DND-41 (cell line): Measurements from ENCODE around the gene FRMD3.

ENCODE experiments used
- ATAC-seq: fragments of 200-7000 bp; cut with Tn5 transposase; 3 replicates; pipeline ENCODE4 v1.9.1; 2021; ENCODE audit warnings: low read depth; ENCODE audit not compliant: insufficient read depth
- DNase-seq: peaks from one replicate; pipeline ENCODE4 v3.0.0-alpha.2; 2020
- H2AFZ ChIP-seq: 2 replicates; pipeline ENCODE4 v1.6.0; 2012; ENCODE audit warnings: low read depth, low read length
- H3K27ac ChIP-seq: 2 replicates; pipeline ENCODE4 v1.5.1; 2012; ENCODE audit warnings: low read length, inconsistent platforms
- H3K27me3 ChIP-seq: fragments of 200-600 bp; sonication (generic); 2 replicates; pipeline ENCODE4 v1.6.0; 2012; ENCODE audit warnings: low read length, mild to moderate bottlenecking, inconsistent platforms; ENCODE audit not compliant: insufficient read depth, poor library complexity
- H3K36me3 ChIP-seq: 2 replicates; pipeline ENCODE4 v1.5.1; 2012; ENCODE audit warnings: low read length, inconsistent platforms; ENCODE audit not compliant: insufficient read depth
- H3K4me1 ChIP-seq: 2 replicates; pipeline ENCODE4 v1.5.1; 2012; ENCODE audit warnings: mild to moderate bottlenecking, low read length; ENCODE audit not compliant: insufficient read depth
- H3K4me2 ChIP-seq: 2 replicates; pipeline ENCODE4 v1.6.0; 2012; ENCODE audit warnings: mild to moderate bottlenecking, moderate library complexity, low read length, inconsistent platforms; ENCODE audit not compliant: insufficient read depth
- H3K4me3 ChIP-seq, 2 experiments: fragments of 200-600 bp in 1 of 2; shearing (Covaris generic) in 1 of 2; 2 replicates each; pipeline ENCODE4 v1.5.1; 2012 to 2016; ENCODE audit warnings: inconsistent platforms in 2 of 2, low read length in 2 of 2, mild to moderate bottlenecking in 2 of 2, low read depth in 1 of 2, moderate library complexity in 1 of 2
- H3K79me2 ChIP-seq: 2 replicates; pipeline ENCODE4 v1.6.0; 2012; ENCODE audit warnings: low read length, inconsistent platforms; ENCODE audit not compliant: insufficient read depth
- H3K9ac ChIP-seq: 2 replicates; pipeline ENCODE4 v1.6.0; 2012; ENCODE audit warnings: low read depth, mild to moderate bottlenecking, inconsistent platforms, low read length, moderate library complexity
- H3K9me3 ChIP-seq: 2 replicates; pipeline ENCODE4 v1.5.1; 2012; ENCODE audit warnings: low read length, moderate library complexity, mild to moderate bottlenecking, inconsistent platforms; ENCODE audit not compliant: insufficient read depth, severe bottlenecking
- H4K20me1 ChIP-seq: 2 replicates; pipeline ENCODE4 v1.6.0; 2012; ENCODE audit warnings: low read length; ENCODE audit not compliant: insufficient read depth
- EZH2 ChIP-seq: IDR thresholded peaks from 3 replicates; pipeline ENCODE4 v1.6.1; 2012; ENCODE audit warnings: borderline replicate concordance, low read depth, mild to moderate bottlenecking, moderate library complexity, low read length, inconsistent platforms; ENCODE audit not compliant: severe bottlenecking
- TF ChIP-seq, protein P1 (sequence below): IDR thresholded peaks from 2 replicates; pipeline ENCODE4 v1.5.1; 2012; ENCODE audit warnings: borderline replicate concordance, low read length, moderate library complexity, mild to moderate bottlenecking; ENCODE audit not compliant: poor library complexity, severe bottlenecking; ENCODE audit errors: extremely low read depth

FRMD3 gene

DNA sequence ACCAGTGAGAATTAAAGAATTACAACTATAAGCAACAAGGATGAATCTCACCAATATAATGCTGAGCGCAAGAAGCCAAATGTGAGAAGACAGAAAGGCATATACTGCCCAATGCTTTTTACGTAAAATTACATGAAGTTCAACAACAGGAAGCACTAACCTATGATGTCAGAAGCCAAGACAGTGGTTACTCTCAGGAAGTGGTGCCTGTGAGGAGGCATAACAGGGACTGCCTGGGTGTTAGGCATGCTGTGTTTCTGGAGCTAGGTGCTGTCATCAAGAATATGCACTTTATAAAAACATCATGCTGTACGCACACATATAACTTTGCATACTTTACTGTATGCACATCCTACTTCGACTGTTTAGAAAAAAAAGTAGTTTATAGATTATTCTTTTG lies 30.1 kb downstream of the FRMD3 start:
- no peak overlapping the region for H3K4me3 ChIP-seq
- H4K20me1 ChIP-seq = no peaks in the 10 kb centered on the region
- no peaks in the 10 kb centered on the region for H3K79me2 ChIP-seq
- H3K4me1 ChIP-seq = peaks cover 11% of the 10 kb centered on the region
- DNase-seq (peak; percentile 28), ATAC-seq (peak; percentile 91)
- H3K36me3 ChIP-seq = no peaks in the 10 kb centered on the region
- 0 out of 2 replicates have a peak overlapping the region, but pooled peaks have one; percentile 18 for H3K27ac ChIP-seq
- H3K9ac ChIP-seq = no peak overlapping the region
- TF ChIP-seq, protein P1, sequence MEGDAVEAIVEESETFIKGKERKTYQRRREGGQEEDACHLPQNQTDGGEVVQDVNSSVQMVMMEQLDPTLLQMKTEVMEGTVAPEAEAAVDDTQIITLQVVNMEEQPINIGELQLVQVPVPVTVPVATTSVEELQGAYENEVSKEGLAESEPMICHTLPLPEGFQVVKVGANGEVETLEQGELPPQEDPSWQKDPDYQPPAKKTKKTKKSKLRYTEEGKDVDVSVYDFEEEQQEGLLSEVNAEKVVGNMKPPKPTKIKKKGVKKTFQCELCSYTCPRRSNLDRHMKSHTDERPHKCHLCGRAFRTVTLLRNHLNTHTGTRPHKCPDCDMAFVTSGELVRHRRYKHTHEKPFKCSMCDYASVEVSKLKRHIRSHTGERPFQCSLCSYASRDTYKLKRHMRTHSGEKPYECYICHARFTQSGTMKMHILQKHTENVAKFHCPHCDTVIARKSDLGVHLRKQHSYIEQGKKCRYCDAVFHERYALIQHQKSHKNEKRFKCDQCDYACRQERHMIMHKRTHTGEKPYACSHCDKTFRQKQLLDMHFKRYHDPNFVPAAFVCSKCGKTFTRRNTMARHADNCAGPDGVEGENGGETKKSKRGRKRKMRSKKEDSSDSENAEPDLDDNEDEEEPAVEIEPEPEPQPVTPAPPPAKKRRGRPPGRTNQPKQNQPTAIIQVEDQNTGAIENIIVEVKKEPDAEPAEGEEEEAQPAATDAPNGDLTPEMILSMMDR = no peak
- TF ChIP-seq EZH2 = no peak
- peak overlapping the region; percentile 29; the same call in 1 of the 2 replicates for H2AFZ ChIP-seq
- H3K9me3 ChIP-seq = no peaks in the 10 kb centered on the region
- H3K27me3 ChIP-seq = no peaks in the 10 kb centered on the region
- H3K4me2 ChIP-seq = no peak overlapping the region

DNA sequence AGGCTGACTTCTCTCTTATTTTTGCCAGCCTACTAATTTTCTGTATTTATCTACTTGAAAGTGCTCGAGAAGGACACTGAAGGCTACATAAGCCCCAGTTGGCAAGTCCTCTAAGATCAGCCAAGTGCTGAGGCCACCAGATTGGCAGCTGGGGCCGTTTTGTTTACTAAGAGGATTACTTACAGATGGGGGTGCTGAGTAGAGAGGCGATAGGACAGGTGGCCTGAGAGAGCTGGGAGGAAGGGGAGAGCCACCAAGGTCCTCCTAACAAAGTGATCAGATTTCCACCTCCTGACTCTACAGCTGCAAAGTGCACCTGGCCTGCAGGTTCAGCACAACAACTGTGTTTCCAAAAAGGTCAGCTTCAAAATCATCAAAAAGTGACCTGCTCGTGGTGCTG lies 32.9 kb downstream of the FRMD3 start:
- Histone ChIP-seq H3K79me2 (no peaks in the 10 kb centered on the region), H4K20me1 (no peaks in the 10 kb centered on the region), H3K4me3 (no peak overlapping the region), H3K36me3 (no peaks in the 10 kb centered on the region), H3K9ac (no peak overlapping the region), H3K4me2 (no peak overlapping the region), H3K27ac (no peak overlapping the region), H3K27me3 (no peaks in the 10 kb centered on the region), H3K9me3 (no peaks in the 10 kb centered on the region), H2AFZ (no peak overlapping the region), H3K4me1 (peaks cover 11% of the 10 kb centered on the region)
- no peak for ATAC-seq
- no peak for TF ChIP-seq EZH2
- TF ChIP-seq, protein P1 = no peak
- no peak for DNase-seq

DNA sequence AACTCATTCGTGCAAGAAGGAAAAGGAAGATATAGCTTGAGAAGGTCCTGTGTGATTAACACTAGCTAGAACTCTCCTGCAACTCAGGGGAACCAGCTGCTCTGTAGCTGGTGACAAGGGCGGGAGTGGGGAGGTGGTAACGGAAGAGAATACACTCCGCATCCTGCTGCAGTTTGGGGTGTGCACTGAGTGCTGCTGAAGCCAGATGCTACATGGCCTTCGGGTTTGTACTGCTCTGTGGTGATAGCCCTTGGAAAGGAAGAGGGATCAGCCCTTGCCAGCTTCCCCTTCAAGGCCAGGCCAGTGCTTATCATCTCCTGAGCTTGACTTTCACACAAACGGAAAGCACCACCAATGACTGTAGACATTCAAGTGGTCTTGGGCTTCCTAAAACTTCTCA lies 34.3 kb downstream of the FRMD3 start:
- Histone ChIP-seq H3K27me3 (no peaks in the 10 kb centered on the region), H3K4me1 (peaks cover 11% of the 10 kb centered on the region), H3K79me2 (no peaks in the 10 kb centered on the region), H2AFZ (no peak overlapping the region), H4K20me1 (no peaks in the 10 kb centered on the region), H3K9ac (no peak overlapping the region), H3K4me2 (no peak overlapping the region), H3K27ac (no peak overlapping the region), H3K9me3 (no peaks in the 10 kb centered on the region), H3K36me3 (no peaks in the 10 kb centered on the region), H3K4me3 (no peak overlapping the region)
- ATAC-seq (no peak), DNase-seq (no peak)
- TF ChIP-seq EZH2 = no peak
- TF ChIP-seq, protein P1 = no peak

DNA sequence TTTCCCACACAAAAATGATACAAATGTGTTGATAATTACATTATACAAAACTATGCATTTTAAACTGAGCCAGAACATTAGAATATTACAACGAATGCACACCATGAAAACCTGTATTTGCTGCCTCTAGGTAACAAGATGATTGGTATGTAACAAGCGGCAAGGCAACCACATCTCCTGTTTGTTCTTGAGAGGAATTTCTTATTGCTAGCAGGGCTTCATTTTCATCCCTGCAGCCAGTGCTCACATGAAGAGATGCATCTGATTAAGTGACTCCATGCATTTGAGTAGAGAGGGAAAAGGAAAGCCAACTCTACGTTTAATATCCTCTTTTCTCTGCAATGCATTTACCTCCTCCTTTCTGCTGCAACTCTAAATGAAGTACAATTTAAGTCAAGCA lies 36.6 kb downstream of the FRMD3 start:
- H3K27ac ChIP-seq = no peak overlapping the region
- no peaks in the 10 kb centered on the region for H3K4me1 ChIP-seq
- no peak for DNase-seq
- no peak overlapping the region for H3K4me2 ChIP-seq
- H4K20me1 ChIP-seq = no peaks in the 10 kb centered on the region
- no peaks in the 10 kb centered on the region for H3K79me2 ChIP-seq
- no peaks in the 10 kb centered on the region for H3K9me3 ChIP-seq
- H3K9ac ChIP-seq = no peak overlapping the region
- no peaks in the 10 kb centered on the region for H3K27me3 ChIP-seq
- TF ChIP-seq, protein P1 = no peak
- no peak for TF ChIP-seq EZH2
- H3K4me3 ChIP-seq = no peak overlapping the region
- ATAC-seq = no peak
- no peak overlapping the region for H2AFZ ChIP-seq
- no peaks in the 10 kb centered on the region for H3K36me3 ChIP-seq
